ENCODE measurements around the gene KIF1A.
"Not testable (repeated sequence)": the region's sequence is repeated elsewhere in the genome, so short reads cannot be mapped to it uniquely, and the experiment has no call there.

Gene KIF1A

GRCh38 chr2:240699835-240700234, 120.2 kb downstream of the KIF1A start:
- not testable (repeated sequence) for DNase-seq

GRCh38 chr2:240698852-240699561, 121.0 kb downstream of the KIF1A start:
- not testable (repeated sequence) for DNase-seq

- not testable (repeated sequence) for DNase-seq
Measured at GRCh38 chr2:240696469-240696868, 123.5 kb downstream of the KIF1A start.

- DNase-seq: not testable (repeated sequence)
Measured at GRCh38 chr2:240695593-240695992, 124.4 kb downstream of the KIF1A start.

- not testable (repeated sequence) for DNase-seq
Measured at GRCh38 chr2:240694304-240694703, 125.7 kb downstream of the KIF1A start.

- not testable (repeated sequence) for DNase-seq
Measured at GRCh38 chr2:240692583-240693561, 127.1 kb downstream of the KIF1A start.

- not testable (repeated sequence) for DNase-seq
Measured at GRCh38 chr2:240691631-240692420, 128.2 kb downstream of the KIF1A start, which contains the start of gene AQP12A. TSS of gene AQP12A (plus strand) at chr2:240691866. CDS start at chr2:240691914, 48 bp downstream.

GRCh38 chr2:240691075-240691427, 129.0 kb downstream of the KIF1A start:
- not testable (repeated sequence) for DNase-seq

- DNase-seq: not testable (repeated sequence)
Measured at GRCh38 chr2:240690421-240691074, 129.5 kb downstream of the KIF1A start.

- DNase-seq: no peak
Measured at GRCh38 chr2:240689975-240690374, 130.0 kb downstream of the KIF1A start.

GRCh38 chr2:240688553-240688919, 131.5 kb downstream of the KIF1A start:
- no peak for DNase-seq

- DNase-seq: no peak
Measured at GRCh38 chr2:240687741-240688552, 132.1 kb downstream of the KIF1A start.

GRCh38 chr2:240687045-240687740, 132.8 kb downstream of the KIF1A start:
- no peak for DNase-seq

- DNase-seq: no peak
Measured at GRCh38 chr2:240686460-240686859, 133.6 kb downstream of the KIF1A start.

GRCh38 chr2:240685771-240686371, 134.1 kb downstream of the KIF1A start:
- DNase-seq: no peak

GRCh38 chr2:240683980-240684728, 135.9 kb downstream of the KIF1A start:
- not testable (repeated sequence) for DNase-seq

- not testable (repeated sequence) for DNase-seq
Measured at GRCh38 chr2:240683329-240683979, 136.6 kb downstream of the KIF1A start.

GRCh38 chr2:240682431-240683224, 137.4 kb downstream of the KIF1A start, which contains the start of gene AQP12B:
TSS of gene AQP12B (minus strand) at chr2:240682885. CDS start at chr2:240682837, 48 bp downstream.
- not testable (repeated sequence) for DNase-seq
